NCI-H2171 treated with DMSO at 0.1 percent for 48 hours (cell line): ENCODE data around the gene FAM53B.
A peak's percentile ranks its signal among the peaks of the same experiment; 100 is the strongest.

ENCODE experiments used
- DNase-seq: peaks from one replicate; lab custom pipeline; 2025; lab: John Stamatoyannopoulos, UW

The FAM53B gene

DNA sequence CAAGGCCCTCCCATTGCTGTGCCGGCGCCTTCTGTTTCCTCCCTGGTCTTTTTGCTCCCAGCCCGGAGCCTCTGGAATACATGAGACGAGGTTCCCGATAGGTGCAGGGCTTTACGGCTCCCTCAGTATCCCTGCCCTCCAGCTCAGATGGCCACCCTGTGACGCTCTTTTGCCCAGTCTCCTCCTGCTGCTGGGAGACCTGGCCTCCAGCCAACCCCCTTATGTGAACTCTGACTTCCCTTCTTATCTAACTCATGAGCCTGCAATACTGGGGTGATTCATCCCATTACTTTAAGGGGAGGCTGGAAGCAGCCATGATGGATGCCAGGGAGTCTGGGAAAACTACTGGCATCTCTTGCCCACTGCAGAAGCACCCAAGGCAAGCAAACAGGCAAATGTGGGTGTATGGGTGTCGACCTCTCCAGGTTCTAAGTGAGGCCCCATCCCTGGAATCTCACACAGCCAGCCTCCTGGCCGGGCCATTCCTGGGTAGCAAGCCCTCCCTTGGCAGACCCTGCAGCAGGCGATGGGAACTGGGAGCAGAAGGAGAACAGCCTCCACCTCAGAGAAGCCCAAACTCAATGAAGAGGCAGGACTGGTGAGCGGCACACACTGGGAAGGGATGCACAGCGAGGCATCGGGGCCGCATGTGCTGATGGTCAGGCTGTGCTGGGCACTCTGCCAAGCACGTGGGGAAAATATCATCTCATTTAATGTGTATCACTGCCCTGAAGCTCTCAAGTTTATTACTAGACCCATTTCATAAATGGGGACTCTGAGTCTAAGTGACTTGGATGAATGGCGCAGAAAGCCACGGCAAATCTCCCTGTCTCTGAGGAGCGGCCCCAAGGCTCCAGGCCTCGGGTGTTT is 97.5 kb downstream of the FAM53B start:
- DNase-seq = no peak

DNA sequence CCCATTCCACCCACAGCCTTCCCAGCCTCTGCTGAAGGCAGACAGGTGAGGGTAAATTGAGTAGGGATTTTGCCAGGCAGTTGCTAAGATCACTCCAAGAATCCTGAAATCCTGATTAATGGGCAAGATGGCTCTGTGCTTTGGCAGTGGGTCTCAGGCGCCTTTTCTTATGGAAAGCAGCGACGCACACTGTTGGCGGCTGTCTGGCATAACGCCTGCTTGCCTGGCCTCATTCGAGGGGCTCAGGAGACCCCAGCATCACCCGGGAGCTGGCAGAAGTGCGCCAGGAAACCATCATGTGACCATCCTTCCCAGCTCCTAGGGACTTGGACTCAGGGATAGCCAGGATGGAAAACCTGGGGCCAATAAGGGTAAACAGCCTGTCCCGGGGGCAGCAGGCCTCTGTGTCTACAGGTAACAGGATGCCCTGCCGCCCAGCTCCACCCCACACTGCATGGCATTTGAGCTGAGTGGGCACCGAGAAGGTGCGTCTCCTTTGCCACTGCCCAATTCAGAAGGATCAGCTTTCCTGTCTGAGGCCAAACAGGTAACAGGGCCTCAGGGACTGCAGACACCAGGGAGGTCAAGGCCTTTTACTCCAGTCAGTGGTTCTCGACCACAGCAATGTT is 98.6 kb downstream of the FAM53B start:
- DNase-seq = no peak

DNA sequence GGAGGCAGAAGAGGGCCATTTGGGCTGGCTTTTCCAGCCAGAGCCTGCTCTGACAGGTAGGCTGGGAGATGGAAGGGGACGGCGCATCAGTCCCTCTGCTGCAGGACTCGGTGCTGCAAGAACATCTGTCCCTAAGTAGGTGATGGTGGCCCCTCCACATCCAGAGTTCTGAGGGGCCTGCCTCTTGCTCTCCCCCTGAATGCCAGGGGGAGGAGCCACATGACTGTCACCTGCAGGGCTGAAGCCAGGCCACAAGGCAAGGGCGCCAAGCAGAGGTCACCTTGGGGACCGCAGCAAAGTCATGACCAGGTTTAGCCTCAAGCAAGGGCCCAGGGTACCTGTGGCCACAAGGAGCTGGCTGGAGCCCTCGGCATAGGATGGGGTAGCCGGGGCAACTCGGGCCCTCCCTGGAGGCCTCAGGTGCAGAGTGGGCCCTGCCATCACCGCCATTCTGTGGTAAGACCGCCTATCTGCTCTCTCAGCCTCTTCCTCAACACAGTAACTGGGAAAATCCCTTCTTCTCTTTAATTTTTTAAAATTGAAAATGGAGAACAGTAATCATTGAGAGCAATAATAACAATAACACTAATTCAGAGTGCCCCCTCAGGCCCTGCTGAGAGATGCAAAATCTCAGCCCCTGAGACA is 99.3 kb downstream of the FAM53B start:
- DNase-seq = no peak

DNA sequence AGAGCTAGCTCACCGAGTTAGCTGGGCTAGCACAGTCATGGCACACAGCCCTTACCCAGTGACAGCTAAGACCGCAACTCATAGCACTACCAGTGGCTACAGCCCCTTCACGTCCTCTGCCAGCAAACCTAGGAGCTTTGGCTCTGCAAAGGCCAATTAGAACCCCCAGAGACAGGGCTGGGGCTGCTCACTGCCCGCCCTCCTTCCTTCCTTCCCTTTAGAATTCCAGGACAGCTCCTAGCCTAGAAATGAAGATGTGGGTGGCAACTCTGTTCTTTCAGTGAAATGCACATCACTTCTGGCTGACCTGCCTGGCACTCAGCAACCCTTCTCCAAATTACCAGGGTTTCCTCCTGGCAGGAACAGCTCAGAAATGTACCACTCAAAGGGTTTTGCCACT is 99.9 kb downstream of the FAM53B start:
- DNase-seq = no peak

DNA sequence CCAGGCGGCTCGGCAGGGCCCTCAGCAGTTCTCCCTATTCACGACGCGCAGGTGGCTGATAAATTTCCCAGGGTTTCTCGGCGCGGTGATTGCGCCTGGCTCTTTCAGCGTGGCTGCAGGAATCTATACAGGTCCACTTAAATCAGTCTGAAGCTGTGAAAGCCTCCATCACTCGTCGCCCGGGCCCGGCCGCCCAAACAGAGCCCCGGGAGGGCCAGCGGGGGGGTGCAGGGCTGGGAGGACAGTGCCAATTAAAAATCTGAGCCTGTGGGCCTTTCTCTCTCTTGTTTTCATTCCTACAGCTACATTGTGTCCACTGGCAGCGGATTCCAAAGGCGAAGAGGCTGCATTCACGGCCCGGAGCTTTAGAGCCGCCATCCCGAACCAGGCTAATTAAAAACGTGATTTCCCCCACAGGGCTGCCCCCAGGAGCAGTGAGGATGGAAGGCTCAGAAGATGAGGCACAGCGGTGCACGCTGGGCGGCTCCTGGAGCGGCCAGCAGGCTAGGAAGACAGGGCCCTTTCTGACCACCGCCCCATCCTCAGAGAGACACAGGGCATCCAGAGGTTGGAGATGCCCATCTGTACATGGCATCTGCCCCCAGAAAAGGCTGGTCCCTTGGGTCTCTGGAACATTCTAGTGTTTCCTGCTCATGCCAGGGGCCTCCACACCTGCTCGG is 100.7 kb downstream of the FAM53B start:
- DNase-seq = peak; percentile 4

DNA sequence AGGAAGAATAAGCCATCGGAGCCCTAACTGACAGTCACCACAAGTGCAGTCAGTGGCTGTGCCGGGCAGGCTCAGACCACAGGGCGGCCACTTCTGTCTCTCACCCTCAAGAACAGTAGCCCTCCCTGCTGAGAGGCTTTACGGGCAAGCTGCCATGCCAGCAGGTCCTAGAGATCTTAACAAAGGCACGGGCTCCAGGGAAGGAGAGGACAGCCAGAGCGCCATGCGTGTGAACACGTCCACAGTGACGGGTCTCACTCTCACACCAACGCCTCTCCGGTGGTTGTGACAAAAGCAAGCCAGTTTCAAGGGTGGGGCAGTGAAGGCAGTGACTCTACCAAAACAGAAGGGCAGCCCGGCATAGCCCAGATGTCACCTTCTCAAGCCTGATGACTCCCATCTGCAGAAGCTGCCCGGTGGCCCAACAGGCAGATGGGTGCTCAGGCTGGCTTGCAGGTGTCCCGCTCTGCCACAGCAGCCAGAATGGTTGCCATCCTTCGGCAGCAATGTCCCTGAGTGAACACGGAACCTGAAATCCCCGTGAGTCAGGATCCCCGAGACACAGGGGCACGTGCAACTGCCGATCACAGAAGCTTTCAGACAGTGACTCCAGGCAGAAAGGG is 102.0 kb downstream of the FAM53B start:
- no peak for DNase-seq

DNA sequence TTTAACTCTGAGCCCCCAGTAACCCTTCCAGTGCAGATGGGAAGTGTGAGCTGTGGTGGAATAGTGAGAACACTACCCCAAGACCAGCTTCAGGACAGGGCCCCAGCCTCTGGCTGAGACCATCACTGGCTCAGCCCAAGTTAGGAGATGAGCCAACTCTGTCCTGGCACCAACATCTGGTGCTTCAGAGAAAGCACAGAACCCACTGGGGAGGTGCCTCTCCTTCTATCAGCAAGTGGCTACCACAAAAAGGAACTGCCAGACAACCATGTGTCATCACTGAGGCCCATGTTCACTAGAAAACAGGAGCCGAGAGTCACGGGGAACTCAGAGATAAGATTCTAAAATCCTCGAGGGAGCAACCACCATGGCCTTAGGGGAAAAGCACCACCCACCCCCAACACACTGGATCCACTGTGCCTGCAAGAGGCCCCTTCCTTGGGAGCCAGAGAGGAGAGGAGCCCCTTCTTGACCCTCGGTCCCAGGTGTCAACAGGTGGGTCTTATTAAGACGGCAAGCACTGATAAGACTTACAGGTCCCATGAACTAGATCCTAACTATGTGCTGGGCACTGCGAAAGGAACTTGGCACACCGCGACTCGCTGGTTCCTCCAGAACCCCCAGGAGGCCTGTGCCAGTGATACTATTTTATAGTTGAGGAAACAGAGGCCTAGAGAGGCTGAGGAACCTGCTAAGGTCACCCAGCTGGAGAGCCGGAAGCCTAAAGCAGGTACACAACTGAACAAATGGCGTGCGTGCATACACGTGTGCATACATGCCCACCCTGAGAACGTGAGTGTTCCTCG is 102.7 kb downstream of the FAM53B start:
- DNase-seq = no peak

DNA sequence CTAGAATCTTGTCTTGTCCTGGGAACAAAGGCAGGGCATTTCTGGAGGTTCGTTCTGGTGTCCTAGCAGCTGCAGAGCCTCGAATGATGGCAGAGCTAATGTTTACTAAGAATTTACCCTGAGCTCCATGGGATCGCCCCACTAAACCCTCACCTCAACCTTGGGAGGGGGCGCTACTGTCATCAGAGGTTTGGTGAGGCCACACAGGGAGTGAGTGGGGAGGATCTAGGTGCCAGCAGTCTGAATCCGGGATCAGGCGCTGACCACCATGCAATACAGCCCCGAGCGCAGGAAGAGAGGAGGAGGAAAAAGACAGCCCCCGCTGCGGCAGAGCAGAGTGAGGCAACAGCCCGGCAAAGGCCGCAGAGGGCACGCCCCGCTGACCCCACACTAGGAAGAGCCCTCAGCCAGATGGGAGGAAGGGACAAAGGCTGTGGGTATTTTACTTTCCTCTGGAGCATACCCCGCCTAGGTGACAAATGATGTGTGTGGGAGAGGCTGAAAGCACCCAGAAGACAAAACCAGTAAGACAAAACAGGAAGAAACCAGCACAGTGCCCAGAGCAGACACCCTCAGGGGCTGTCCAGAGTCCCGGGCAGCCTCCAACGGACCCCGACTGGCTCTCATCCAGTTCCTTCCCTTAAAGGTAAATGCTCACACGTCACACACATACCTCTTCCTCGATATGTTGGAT is 103.5 kb downstream of the FAM53B start:
- no peak for DNase-seq

DNA sequence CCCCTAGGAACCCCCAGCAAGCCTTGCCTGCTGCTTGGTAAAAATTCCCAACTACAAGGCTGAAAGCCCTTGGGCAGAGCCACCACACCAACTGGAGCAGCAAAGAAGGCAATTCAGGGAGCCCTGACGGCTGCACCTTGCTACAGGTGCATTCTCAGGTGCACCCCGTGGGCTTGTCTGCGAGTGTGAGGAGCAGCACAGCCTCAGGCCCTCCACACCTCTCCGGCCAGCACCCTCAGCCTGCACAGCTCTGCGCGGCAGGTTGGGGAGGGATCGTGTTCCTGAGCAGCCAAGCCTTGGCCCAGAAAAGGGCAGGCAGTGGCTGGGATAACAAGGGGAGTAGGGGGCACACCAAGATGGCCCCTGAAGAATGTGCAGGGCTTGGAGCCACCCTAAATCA is 104.1 kb downstream of the FAM53B start:
- no peak for DNase-seq

DNA sequence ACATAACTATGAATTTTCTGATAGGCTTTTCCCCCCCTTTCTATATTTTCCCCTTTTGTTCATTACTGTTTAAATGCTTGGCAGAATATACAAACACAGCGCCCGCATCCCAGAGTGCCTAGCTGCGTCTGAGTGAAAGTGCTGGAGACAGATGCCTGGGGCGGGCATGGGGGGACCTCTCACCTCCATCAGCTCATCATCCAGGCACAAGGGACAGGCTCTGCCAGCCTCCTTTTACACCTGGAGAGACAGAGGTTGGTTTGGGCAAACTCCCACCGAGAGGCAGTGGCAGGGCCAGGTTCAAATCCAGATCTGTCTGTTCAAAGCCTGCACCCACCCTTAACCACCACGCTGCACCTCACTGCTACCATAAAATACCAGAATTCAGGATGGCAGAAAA is 104.5 kb downstream of the FAM53B start:
- DNase-seq = no peak

DNA sequence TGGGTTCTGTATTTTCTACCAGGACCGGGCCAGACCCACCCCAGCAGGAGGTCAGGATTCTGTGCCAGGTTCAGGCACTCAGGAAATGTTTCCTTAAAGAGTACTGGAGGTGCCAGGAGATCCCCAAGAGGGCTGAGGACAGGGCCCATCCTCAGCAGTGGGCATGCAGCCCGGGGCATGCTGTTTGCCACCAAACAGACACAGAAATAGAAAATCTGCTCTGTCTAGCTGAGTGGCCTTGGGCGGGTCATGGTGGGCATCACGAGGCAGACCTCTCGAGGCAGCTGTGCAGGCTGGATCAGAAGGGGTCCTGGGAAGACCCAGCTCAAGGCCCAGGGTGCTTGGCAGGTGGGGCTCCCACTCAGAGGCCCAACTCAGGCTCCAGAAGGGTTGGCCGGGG is 105.0 kb downstream of the FAM53B start:
- DNase-seq = no peak

DNA sequence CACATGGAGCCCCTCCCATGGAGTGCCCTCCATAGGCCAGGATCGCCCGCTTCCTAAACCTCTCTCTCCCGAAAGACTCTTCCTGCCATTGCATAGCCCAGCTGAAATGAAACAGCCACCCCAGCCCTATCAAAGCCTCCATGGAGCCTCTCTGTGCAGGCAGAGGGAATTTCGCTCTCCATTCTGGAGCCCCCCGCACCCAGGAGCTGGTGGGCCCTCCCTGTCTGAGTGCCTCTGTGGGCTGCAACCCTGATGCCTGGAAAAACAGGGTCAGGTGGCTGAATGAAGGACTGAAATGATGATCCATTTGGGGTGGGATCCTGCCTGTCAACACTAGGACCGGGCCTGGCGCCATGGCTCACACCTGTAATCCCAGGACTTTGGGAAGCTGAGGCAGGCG is 106.4 kb downstream of the FAM53B start:
- DNase-seq = no peak

DNA sequence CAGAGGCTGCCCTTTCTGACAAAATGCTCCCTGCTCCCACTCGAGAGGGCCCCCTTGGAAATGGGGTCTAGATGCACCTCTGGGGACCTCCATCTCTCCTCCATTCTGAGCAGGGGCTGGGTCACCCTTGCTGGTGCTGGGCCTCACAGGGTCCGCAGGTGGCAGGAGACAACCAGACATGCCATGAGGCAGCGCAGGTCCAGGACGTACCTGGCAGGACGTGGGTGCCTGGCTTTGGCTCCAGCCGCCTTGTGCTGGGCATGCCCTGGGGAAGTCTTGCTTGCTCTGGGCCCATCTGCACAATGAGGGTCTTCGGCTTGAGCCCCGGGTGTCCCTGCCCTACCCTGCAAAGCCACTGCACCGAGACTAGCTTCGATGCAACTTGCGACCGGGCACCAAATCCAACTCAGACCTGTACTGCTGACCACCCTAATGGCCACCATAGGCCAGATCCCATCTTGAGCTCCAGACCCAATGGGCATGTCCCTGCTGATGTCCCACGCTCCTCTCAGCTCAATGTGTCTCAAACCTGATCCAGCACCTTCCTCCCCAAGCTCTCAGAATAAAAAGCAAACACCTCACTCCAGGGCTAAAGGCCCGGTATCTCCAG is 107.0 kb downstream of the FAM53B start:
- DNase-seq = no peak

DNA sequence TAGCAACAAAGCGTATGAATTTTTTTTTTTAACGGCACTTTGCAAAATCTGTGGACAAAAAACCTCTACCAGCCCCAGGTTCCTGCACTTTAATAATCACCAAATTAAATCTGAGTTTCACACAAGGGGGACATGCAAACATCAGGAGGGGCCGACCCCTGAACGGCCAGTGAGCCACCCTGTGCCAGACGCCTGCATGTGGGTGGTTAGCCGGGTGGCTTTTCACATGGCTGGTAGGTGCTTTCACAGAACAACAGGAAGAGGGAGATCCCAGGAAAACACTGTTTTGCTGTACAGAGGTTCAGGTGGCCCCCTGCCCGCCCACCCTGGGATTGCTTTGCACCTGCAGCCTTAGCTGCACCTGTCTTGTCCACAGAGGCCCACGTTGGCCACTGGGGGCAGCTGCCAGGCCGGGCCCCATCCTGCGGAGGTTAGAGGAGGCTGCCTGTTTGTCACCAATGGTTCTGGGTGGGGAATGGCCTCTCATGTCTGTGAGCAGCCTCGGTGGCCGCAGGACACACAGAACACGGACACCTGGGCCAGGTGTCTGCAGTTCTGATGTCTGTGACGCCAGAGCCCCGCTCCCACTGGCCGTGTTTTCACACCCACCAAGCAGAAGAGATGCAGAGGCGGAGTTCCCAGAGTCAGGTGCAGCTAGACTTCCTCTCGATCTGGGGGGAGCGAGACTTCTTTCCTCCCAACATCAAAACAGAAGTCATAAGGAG is 107.7 kb downstream of the FAM53B start:
- DNase-seq = no peak

DNA sequence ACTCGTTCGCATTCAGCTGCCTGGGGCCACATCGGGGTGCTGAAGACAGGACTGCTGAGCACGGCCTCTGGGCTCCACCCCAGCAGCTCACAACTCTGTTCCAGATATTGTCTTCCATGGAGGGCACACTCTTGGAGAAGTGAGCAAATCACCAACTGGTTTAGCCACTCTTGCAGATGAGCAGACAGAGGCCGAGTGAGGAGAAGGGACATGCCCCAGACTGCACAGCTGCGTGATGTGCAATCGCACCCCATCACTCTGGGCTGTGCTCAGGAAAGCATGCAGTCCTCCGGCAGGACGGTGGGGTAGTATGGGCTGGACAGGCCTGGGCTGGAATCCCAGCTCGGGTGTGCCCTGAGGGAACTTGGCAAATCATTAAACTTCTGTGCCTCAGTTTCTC is 111.6 kb downstream of the FAM53B start:
- DNase-seq = no peak

DNA sequence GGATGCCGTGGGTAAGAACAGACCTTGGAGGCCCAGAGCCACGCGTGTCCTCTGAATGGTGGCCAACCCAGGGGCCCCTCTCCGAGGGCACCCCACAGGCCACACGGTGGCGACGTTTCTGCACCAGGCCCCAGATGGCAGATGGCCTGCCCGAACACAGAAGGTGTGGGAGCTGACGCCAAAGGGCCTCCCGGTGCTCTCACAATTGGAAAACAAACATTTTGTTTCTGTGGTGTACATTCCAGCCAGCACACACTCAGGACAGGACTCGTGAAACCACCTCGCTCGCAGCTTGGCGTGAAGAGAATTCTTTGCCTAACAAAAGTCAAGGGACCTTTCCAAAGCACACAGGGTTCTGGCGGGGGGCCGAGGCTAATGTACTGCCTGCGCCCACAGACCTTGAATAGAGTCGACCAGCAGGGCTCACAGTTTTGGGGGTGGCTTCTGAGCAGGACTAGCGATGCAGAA is 112.1 kb downstream of the FAM53B start:
- DNase-seq = peak; percentile 65

DNA sequence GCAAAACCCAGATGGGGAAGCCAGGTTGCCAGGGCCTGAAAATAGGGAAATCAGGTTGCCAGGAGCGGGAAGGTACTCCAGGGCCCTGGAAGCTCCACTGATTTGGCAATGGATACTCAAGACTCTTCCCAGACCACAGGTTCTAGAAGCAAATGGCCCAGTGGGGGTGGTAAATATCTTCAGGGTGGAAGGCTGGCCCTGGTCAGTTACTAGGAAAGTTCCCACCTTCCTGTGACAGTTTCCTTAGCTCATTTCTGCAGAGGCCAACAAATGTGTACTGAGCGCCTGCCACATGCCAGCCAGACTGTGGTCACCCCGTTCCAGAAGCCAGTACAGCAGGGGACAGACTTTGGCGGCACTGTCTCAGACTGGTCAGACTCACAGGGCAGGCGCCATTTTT is 113.6 kb downstream of the FAM53B start:
- no peak for DNase-seq

DNA sequence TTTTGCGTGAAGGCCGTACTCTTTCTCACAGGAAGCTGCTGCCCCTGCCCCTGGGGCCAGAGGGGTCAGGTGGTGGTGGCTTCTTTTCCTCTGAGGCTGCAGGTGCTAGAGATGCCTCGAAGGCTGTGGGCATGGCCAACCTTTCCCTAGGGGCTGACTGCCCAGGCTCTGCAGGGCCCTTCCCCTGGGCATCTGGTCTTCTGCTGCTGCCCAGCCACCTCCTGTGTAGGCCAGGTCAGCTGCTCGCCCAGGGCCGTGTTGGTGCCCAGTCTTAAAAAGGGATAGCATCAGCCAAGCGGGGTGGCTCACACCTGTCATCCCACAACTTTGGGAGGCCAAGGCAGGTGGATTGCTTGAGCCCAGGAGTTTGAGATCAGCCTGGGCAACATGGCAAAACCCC is 114.3 kb downstream of the FAM53B start:
- DNase-seq = no peak

DNA sequence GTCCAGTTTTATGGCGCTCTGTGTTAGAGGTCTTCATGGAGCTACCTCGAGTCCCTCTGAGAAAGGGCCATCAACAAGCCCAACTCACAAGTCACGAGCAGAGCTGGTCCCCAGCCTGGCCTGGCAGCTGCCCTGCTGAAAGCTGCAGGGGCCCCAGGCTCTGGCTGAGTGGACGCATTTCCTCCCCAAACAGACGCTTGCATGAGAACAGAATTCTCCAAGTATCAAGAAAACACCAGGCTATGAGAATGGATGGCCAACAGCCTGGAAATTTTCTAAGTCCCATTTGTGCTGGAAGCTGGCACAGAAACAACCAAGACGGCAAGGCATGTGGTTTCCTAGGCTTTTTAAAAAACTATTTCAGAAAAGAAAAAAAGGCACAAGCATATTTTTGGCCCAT is 114.8 kb downstream of the FAM53B start:
- DNase-seq = no peak

DNA sequence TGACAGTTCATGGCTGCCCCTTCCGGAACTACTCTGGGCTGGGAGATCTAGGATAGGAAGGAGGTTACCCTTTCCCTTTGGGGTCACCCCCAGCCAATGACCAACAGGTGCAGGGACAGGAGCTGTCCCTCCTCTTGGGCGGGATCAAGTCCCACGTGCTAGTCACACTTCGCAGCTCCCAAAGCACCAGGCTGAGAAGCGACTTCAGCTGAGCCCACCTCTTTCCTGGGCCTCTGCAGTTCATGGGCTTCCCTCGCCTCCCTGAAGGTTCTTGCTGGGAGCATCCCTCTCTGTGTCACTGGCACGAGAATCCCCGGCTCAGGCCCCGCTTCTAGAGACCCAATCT is 115.5 kb downstream of the FAM53B start:
- DNase-seq = no peak
